Activated CD4-positive, alpha-beta memory T cell treated with anti-CD3 and anti-CD28 coated beads for 36 hours (primary cell): ENCODE results near the gene LIX1L. TPM values are rescaled to one million over a fixed set of nuclear protein-coding genes. Genes with fewer than 3 reads are reported as not detected.
A peak's percentile ranks its signal among the peaks of the same experiment; 100 is the strongest.

ENCODE experiments used
- CTCF ChIA-PET: fragments of 350-600 bp; sonication (Branson Sonifier 250); formaldehyde crosslinking; loops from one replicate; lab custom pipeline; 2021; ENCODE audit warnings: antibody characterized with exemption, inconsistent platforms; lab: Charles Lee
- POLR2A ChIA-PET: fragments of 350-600 bp; sonication (Branson Sonifier 250); formaldehyde crosslinking; loops from one replicate; lab custom pipeline; 2021; ENCODE audit warnings: antibody characterized with exemption; lab: Charles Lee
- DNase-seq: peaks from one replicate; pipeline ENCODE4 v3.0.0-alpha.2; 2020
- H3K27ac Mint-ChIP-seq: one replicate; pipeline ENCODE4 v1.8.0; 2021; ENCODE audit warnings: mixed read lengths
- H3K27me3 Mint-ChIP-seq: one replicate; pipeline ENCODE4 v1.8.0; 2021; ENCODE audit warnings: mixed read lengths
- H3K36me3 Mint-ChIP-seq: one replicate; pipeline ENCODE4 v1.8.0; 2021; ENCODE audit warnings: mixed read lengths
- H3K4me1 Mint-ChIP-seq: one replicate; pipeline ENCODE4 v1.8.0; 2021; ENCODE audit warnings: low read depth, mixed read lengths
- H3K4me3 Mint-ChIP-seq: one replicate; pipeline ENCODE4 v1.8.0; 2021; ENCODE audit warnings: mild to moderate bottlenecking, mixed read lengths
- H3K9me3 Mint-ChIP-seq: one replicate; pipeline ENCODE4 v1.8.0; 2021; ENCODE audit warnings: mixed read lengths
- intact Hi-C: fragments of 100-400 bp; cut with micrococcal nuclease; formaldehyde crosslinking; loops from one replicate; pipeline ENCODE4 v1.15.1; 2023
- total RNA-seq, 2 experiments: library from RNA; stranded (reverse); gene quantifications; one replicate each; pipeline ENCODE4 v1.2.3, GENCODE V29; 2021

LIX1L gene
- total RNA-seq, 2 experiments from 2014 or later, result 46.6 to 47.8 TPM

- ChIA-PET CTCF (interaction anchor here (1.1 to 3.1 kb wide), 2 partner anchors 25 to 111 kb away, joined by 3 to 29 read pairs; partner anchors contain the start of gene NUDT17), POLR2A (interaction anchor here (1.2 to 3.6 kb wide), 2 partner anchors 8 to 29 kb away, joined by 3 to 46 read pairs; partner anchors contain the start of genes ANKRD34A, POLR3GL and RBM8A)
- Mint-ChIP-seq H3K27me3 (no peaks in the 10 kb centered on the region), H3K4me1 (peaks cover 60% of the 10 kb centered on the region), H3K27ac (peak overlapping the region; percentile 79), H3K4me3 (peak overlapping the region; percentile 87), H3K9me3 (no peaks in the 10 kb centered on the region), H3K36me3 (peaks cover 14% of the 10 kb centered on the region)
- intact Hi-C loops, result loop anchor here (2.0 to 5.0 kb wide), 2 partner anchors 30 to 129 kb away; partner anchors contain the start of gene RBM8A
- DNase-seq, result no peak
Observed at GRCh38 chr1:145956361-145956760, 1.5 kb downstream of the LIX1L start.

GRCh38 chr1:145955436-145955835 is 2.4 kb downstream of the LIX1L start:
- H3K27me3 Mint-ChIP-seq, result no peaks in the 10 kb centered on the region
- peaks cover 62% of the 10 kb centered on the region for H3K4me1 Mint-ChIP-seq
- H3K4me3 Mint-ChIP-seq, result no peak overlapping the region
- no peak overlapping the region for H3K27ac Mint-ChIP-seq
- ChIA-PET POLR2A (interaction anchor here (1.2 kb wide), 1 partner anchor 9 kb away, joined by 3 read pairs; the partner anchor contains the start of genes ANKRD34A and POLR3GL), CTCF (interaction anchor here (1.2 to 1.8 kb wide), 3 partner anchors 46 to 110 kb away, joined by 3 to 7 read pairs (median 3); partner anchors contain the start of genes ITGA10 and NUDT17)
- DNase-seq, result no peak
- intact Hi-C loops, result loop anchor here (5.0 kb wide), 1 partner anchor 128 kb away; no protein-coding TSS in a partner anchor
- H3K9me3 Mint-ChIP-seq, result no peaks in the 10 kb centered on the region
- H3K36me3 Mint-ChIP-seq, result peaks cover 14% of the 10 kb centered on the region

- POLR2A ChIA-PET, result interaction anchor here (0.6 to 0.9 kb wide), 2 partner anchors 15 to 67 kb away, joined by 3 to 7 read pairs; no protein-coding TSS in a partner anchor
- Mint-ChIP-seq H3K27ac (no peak overlapping the region), H3K27me3 (no peaks in the 10 kb centered on the region), H3K9me3 (no peaks in the 10 kb centered on the region), H3K4me1 (peaks cover 61% of the 10 kb centered on the region), H3K36me3 (peaks cover 14% of the 10 kb centered on the region), H3K4me3 (no peak overlapping the region)
- CTCF ChIA-PET, result interaction anchor here (1.4 to 1.8 kb wide), 2 partner anchors 44 to 109 kb away, joined by 3 to 7 read pairs; partner anchors contain the start of genes ITGA10 and NUDT17
- intact Hi-C loops, result no loop called here
- DNase-seq, result no peak
Observed at GRCh38 chr1:145953861-145954260, 4.0 kb downstream of the LIX1L start.

GRCh38 chr1:145952903-145953302 is 4.9 kb downstream of the LIX1L start:
- H3K27me3 Mint-ChIP-seq, result no peaks in the 10 kb centered on the region
- no peak overlapping the region for H3K27ac Mint-ChIP-seq
- DNase-seq, result no peak
- ChIA-PET CTCF (no interaction called here), POLR2A (no interaction called here)
- intact Hi-C loops, result no loop called here
- H3K36me3 Mint-ChIP-seq, result peaks cover 14% of the 10 kb centered on the region
- H3K9me3 Mint-ChIP-seq, result no peaks in the 10 kb centered on the region
- peaks cover 54% of the 10 kb centered on the region for H3K4me1 Mint-ChIP-seq
- no peak overlapping the region for H3K4me3 Mint-ChIP-seq

GRCh38 chr1:145951526-145951925 is 6.3 kb downstream of the LIX1L start:
- ChIA-PET POLR2A (no interaction called here), CTCF (no interaction called here)
- H3K9me3 Mint-ChIP-seq, result no peaks in the 10 kb centered on the region
- H3K4me3 Mint-ChIP-seq, result no peak overlapping the region
- peaks cover 13% of the 10 kb centered on the region for H3K36me3 Mint-ChIP-seq
- DNase-seq, result no peak
- intact Hi-C loops, result no loop called here
- no peak overlapping the region for H3K27ac Mint-ChIP-seq
- no peaks in the 10 kb centered on the region for H3K27me3 Mint-ChIP-seq
- peaks cover 52% of the 10 kb centered on the region for H3K4me1 Mint-ChIP-seq

- H3K36me3 Mint-ChIP-seq, result peaks cover 18% of the 10 kb centered on the region
- intact Hi-C loops, result no loop called here
Observed at GRCh38 chr1:145949219-145949618, 8.6 kb downstream of the LIX1L start.

GRCh38 chr1:145947551-145947950 is 10.3 kb downstream of the LIX1L start:
- POLR2A ChIA-PET, result no interaction called here
- Mint-ChIP-seq H3K27ac (no peak overlapping the region), H3K27me3 (no peaks in the 10 kb centered on the region), H3K4me1 (peaks cover 26% of the 10 kb centered on the region), H3K4me3 (no peak overlapping the region), H3K36me3 (peaks cover 18% of the 10 kb centered on the region), H3K9me3 (no peaks in the 10 kb centered on the region)
- intact Hi-C loops, result no loop called here
- DNase-seq, result no peak
- CTCF ChIA-PET, result no interaction called here

More at GRCh38 chr1:145949219-145949618, 8.6 kb downstream of the LIX1L start:
- no peak for DNase-seq
- Mint-ChIP-seq H3K27ac (peak overlapping the region; percentile 5), H3K4me3 (no peak overlapping the region), H3K27me3 (no peaks in the 10 kb centered on the region), H3K9me3 (no peaks in the 10 kb centered on the region), H3K4me1 (peaks cover 36% of the 10 kb centered on the region)
- POLR2A ChIA-PET, result interaction anchor here (0.7 kb wide), 1 partner anchor 76 kb away, joined by 3 read pairs; no protein-coding TSS in a partner anchor
- CTCF ChIA-PET, result interaction anchor here (0.8 to 1.3 kb wide), 2 partner anchors 15 to 104 kb away, joined by 4 read pairs; partner anchors contain the start of genes ANKRD34A, NUDT17 and POLR3GL

GRCh38 chr1:145946477-145946986 is 11.3 kb downstream of the LIX1L start:
- H3K27me3 Mint-ChIP-seq, result no peaks in the 10 kb centered on the region
- DNase-seq, result no peak
- intact Hi-C loops, result no loop called here
- no peaks in the 10 kb centered on the region for H3K9me3 Mint-ChIP-seq
- no peak overlapping the region for H3K27ac Mint-ChIP-seq
- H3K4me3 Mint-ChIP-seq, result no peak overlapping the region
- ChIA-PET CTCF (interaction anchor here (1.0 kb wide), 1 partner anchor 101 kb away, joined by 4 read pairs; the partner anchor contains the start of gene NUDT17), POLR2A (no interaction called here)
- H3K36me3 Mint-ChIP-seq, result peaks cover 16% of the 10 kb centered on the region
- H3K4me1 Mint-ChIP-seq, result peaks cover 23% of the 10 kb centered on the region

- H3K9me3 Mint-ChIP-seq, result no peaks in the 10 kb centered on the region
- DNase-seq, result no peak
- H3K4me1 Mint-ChIP-seq, result peaks cover 10% of the 10 kb centered on the region
- H3K4me3 Mint-ChIP-seq, result no peak overlapping the region
- peaks cover 15% of the 10 kb centered on the region for H3K36me3 Mint-ChIP-seq
- H3K27me3 Mint-ChIP-seq, result no peaks in the 10 kb centered on the region
- H3K27ac Mint-ChIP-seq, result no peak overlapping the region
- intact Hi-C loops, result no loop called here
- ChIA-PET POLR2A (no interaction called here), CTCF (interaction anchor here (0.8 to 1.4 kb wide), 3 partner anchors 20 to 59 kb away, joined by 3 read pairs; partner anchors contain the start of genes ANKRD34A, ITGA10 and POLR3GL)
Observed at GRCh38 chr1:145944532-145944931, 13.3 kb downstream of the LIX1L start.

GRCh38 chr1:145942871-145943270 is 14.9 kb downstream of the LIX1L start:
- peaks cover 15% of the 10 kb centered on the region for H3K36me3 Mint-ChIP-seq
- POLR2A ChIA-PET, result no interaction called here

GRCh38 chr1:145942405-145942804 is 15.4 kb downstream of the LIX1L start:
- Mint-ChIP-seq H3K36me3 (peaks cover 15% of the 10 kb centered on the region), H3K27me3 (no peaks in the 10 kb centered on the region), H3K4me1 (peaks cover 3% of the 10 kb centered on the region), H3K9me3 (no peaks in the 10 kb centered on the region), H3K27ac (no peak overlapping the region), H3K4me3 (no peak overlapping the region)
- intact Hi-C loops, result no loop called here
- CTCF ChIA-PET, result interaction anchor here (0.8 to 2.1 kb wide), 2 partner anchors 71 to 97 kb away, joined by 3 to 9 read pairs; partner anchors contain the start of gene NUDT17
- no peak for DNase-seq
- POLR2A ChIA-PET, result no interaction called here

More at GRCh38 chr1:145942871-145943270, 14.9 kb downstream of the LIX1L start:
- intact Hi-C loops, result no loop called here
- CTCF ChIA-PET, result interaction anchor here (0.8 to 2.1 kb wide), 2 partner anchors 71 to 98 kb away, joined by 3 to 9 read pairs; partner anchors contain the start of gene NUDT17
- Mint-ChIP-seq H3K27me3 (no peaks in the 10 kb centered on the region), H3K4me1 (peaks cover 3% of the 10 kb centered on the region), H3K4me3 (no peak overlapping the region), H3K9me3 (no peaks in the 10 kb centered on the region), H3K27ac (no peak overlapping the region)
- no peak for DNase-seq

GRCh38 chr1:145937436-145937835 is 20.4 kb downstream of the LIX1L start:
- Mint-ChIP-seq H3K36me3 (peaks cover 24% of the 10 kb centered on the region), H3K9me3 (no peaks in the 10 kb centered on the region)

More at GRCh38 chr1:145937436-145937835, 20.4 kb downstream of the LIX1L start:
- CTCF ChIA-PET, result interaction anchor here (1.1 kb wide), 1 partner anchor 10 kb away, joined by 3 read pairs; the partner anchor contains the start of gene RBM8A
- intact Hi-C loops, result no loop called here
- H3K27me3 Mint-ChIP-seq, result no peaks in the 10 kb centered on the region
- peaks cover 13% of the 10 kb centered on the region for H3K4me1 Mint-ChIP-seq
- POLR2A ChIA-PET, result no interaction called here
- no peak for DNase-seq
- no peak overlapping the region for H3K27ac Mint-ChIP-seq
- H3K4me3 Mint-ChIP-seq, result no peak overlapping the region
